SK-N-MC (cell line): Measurements from ENCODE around the gene RAD51AP1.
A peak's percentile ranks its signal among the peaks of the same experiment; 100 is the strongest.

Experiments used
- DNase-seq: peaks from one replicate; pipeline ENCODE4 v3.0.0-alpha.2; 2011; ENCODE audit warnings: low read depth, low spot score
- H3K27ac ChIP-seq: fragments of 200-600 bp; sonication (generic); 2 replicates; pipeline ENCODE4 v1.5.1; 2016; ENCODE audit warnings: mixed run types
- H3K36me3 ChIP-seq: fragments of 200-600 bp; sonication (generic); 2 replicates; pipeline ENCODE4 v1.6.1; 2017; ENCODE audit warnings: antibody characterized with exemption, low read length, mixed read lengths; ENCODE audit not compliant: insufficient read depth
- H3K4me3 ChIP-seq: fragments of 200-600 bp; sonication (generic); 2 replicates; pipeline ENCODE4 v1.5.1; 2016
- H3K9ac ChIP-seq: fragments of 200-600 bp; sonication (generic); 2 replicates; pipeline ENCODE4 v1.8.0; 2017; ENCODE audit warnings: mixed run types, mixed read lengths; ENCODE audit not compliant: insufficient read length
- H3K9me3 ChIP-seq: fragments of 200-600 bp; sonication (generic); 2 replicates; pipeline ENCODE4 v1.6.1; 2017; ENCODE audit warnings: low read depth, mild to moderate bottlenecking, antibody characterized with exemption, low read length, moderate library complexity, mixed read lengths
- EZH2 ChIP-seq: fragments of 200-600 bp; sonication (generic); IDR thresholded peaks from one replicate; pipeline ENCODE4 v1.6.1; 2017; ENCODE audit warnings: antibody characterized with exemption
- FOXP2 ChIP-seq: optimal IDR thresholded peaks from 2 replicates; pipeline ENCODE3; 2011; ENCODE audit warnings: mild to moderate bottlenecking, moderate library complexity; ENCODE audit not compliant: insufficient read depth; ENCODE audit errors: extremely low read length, control extremely low read depth
- POLR2AphosphoS5 ChIP-seq: IDR thresholded peaks from 2 replicates; pipeline ENCODE4 v1.6.1; 2012; ENCODE audit warnings: mild to moderate bottlenecking, low read depth, low read length, borderline replicate concordance

The RAD51AP1 gene

GRCh38 chr12:4589941-4590340 lies 51.3 kb downstream of the RAD51AP1 start:
- TF ChIP-seq POLR2AphosphoS5 (no peak), FOXP2 (no peak), EZH2 (no peak)
- no peaks in the 10 kb centered on the region for H3K36me3 ChIP-seq
- H3K9me3 ChIP-seq = no peaks in the 10 kb centered on the region
- no peak for DNase-seq
- no peak overlapping the region for H3K27ac ChIP-seq
- H3K4me3 ChIP-seq = no peak overlapping the region
- no peak overlapping the region for H3K9ac ChIP-seq

GRCh38 chr12:4591180-4591687 lies 52.5 kb downstream of the RAD51AP1 start:
- no peaks in the 10 kb centered on the region for H3K9me3 ChIP-seq
- H3K27ac ChIP-seq = no peak overlapping the region
- no peaks in the 10 kb centered on the region for H3K36me3 ChIP-seq
- no peak overlapping the region for H3K4me3 ChIP-seq
- H3K9ac ChIP-seq = no peak overlapping the region
- TF ChIP-seq POLR2AphosphoS5 (no peak), EZH2 (no peak), FOXP2 (no peak)
- DNase-seq = no peak

- TF ChIP-seq POLR2AphosphoS5 (no peak), EZH2 (no peak), FOXP2 (no peak)
- Histone ChIP-seq H3K4me3 (no peak overlapping the region), H3K9ac (no peak overlapping the region), H3K36me3 (no peaks in the 10 kb centered on the region), H3K27ac (no peak overlapping the region), H3K9me3 (no peaks in the 10 kb centered on the region)
- DNase-seq = no peak
These were observed 57.2 kb downstream of the RAD51AP1 start for GRCh38 chr12:4595881-4596280.

GRCh38 chr12:4603421-4603820 lies 64.7 kb downstream of the RAD51AP1 start:
- Histone ChIP-seq H3K9me3 (no peaks in the 10 kb centered on the region), H3K27ac (no peak overlapping the region), H3K4me3 (no peak overlapping the region), H3K36me3 (no peaks in the 10 kb centered on the region), H3K9ac (no peak overlapping the region)
- TF ChIP-seq FOXP2 (no peak), EZH2 (no peak), POLR2AphosphoS5 (no peak)
- no peak for DNase-seq

- Histone ChIP-seq H3K9ac (no peak overlapping the region), H3K27ac (no peak overlapping the region), H3K36me3 (no peaks in the 10 kb centered on the region), H3K9me3 (no peaks in the 10 kb centered on the region), H3K4me3 (no peak overlapping the region)
- no peak for DNase-seq
- TF ChIP-seq EZH2 = no peak
- TF ChIP-seq POLR2AphosphoS5 = no peak
- no peak for TF ChIP-seq FOXP2
These were observed 65.3 kb downstream of the RAD51AP1 start for GRCh38 chr12:4603946-4604345.

- H3K9ac ChIP-seq = peak overlapping the region; percentile 90
- H3K36me3 ChIP-seq = no peaks in the 10 kb centered on the region
- no peaks in the 10 kb centered on the region for H3K9me3 ChIP-seq
- no peak overlapping the region for H3K27ac ChIP-seq
- H3K4me3 ChIP-seq = peak overlapping the region; percentile 99
- TF ChIP-seq EZH2 (no peak), FOXP2 (peak; percentile 13), POLR2AphosphoS5 (peak; percentile 66)
- peak; percentile 64 for DNase-seq
These were observed 66.0 kb downstream of the RAD51AP1 start for GRCh38 chr12:4604684-4605193.

GRCh38 chr12:4607056-4607455 lies 68.4 kb downstream of the RAD51AP1 start:
- TF ChIP-seq EZH2 (no peak), FOXP2 (no peak), POLR2AphosphoS5 (no peak)
- no peak for DNase-seq
- Histone ChIP-seq H3K9me3 (no peaks in the 10 kb centered on the region), H3K4me3 (no peak overlapping the region), H3K36me3 (no peaks in the 10 kb centered on the region), H3K9ac (no peak overlapping the region), H3K27ac (no peak overlapping the region)

- Histone ChIP-seq H3K27ac (no peak overlapping the region), H3K4me3 (no peak overlapping the region), H3K9me3 (no peaks in the 10 kb centered on the region), H3K9ac (no peak overlapping the region), H3K36me3 (peaks cover 12% of the 10 kb centered on the region)
- no peak for DNase-seq
- TF ChIP-seq FOXP2 = no peak
- TF ChIP-seq EZH2 = no peak
- TF ChIP-seq POLR2AphosphoS5 = no peak
These were observed 70.4 kb downstream of the RAD51AP1 start for GRCh38 chr12:4609071-4609470.
